HG02943 (cell line): Measurements from ENCODE around the gene PKD1L1.
A peak's percentile ranks its signal among the peaks of the same experiment; 100 is the strongest.
"Not testable (repeated sequence)": the region's sequence is repeated elsewhere in the genome, so short reads cannot be mapped to it uniquely, and the experiment has no call there.

Source experiments
- ATAC-seq: cut with Tn5 transposase; IDR thresholded peaks from one replicate; pipeline ENCODE4 v1.9.1; 2021; ENCODE audit warnings: mild to moderate bottlenecking, low read depth, moderate library complexity; ENCODE audit not compliant: unreplicated experiment

The PKD1L1 gene

DNA sequence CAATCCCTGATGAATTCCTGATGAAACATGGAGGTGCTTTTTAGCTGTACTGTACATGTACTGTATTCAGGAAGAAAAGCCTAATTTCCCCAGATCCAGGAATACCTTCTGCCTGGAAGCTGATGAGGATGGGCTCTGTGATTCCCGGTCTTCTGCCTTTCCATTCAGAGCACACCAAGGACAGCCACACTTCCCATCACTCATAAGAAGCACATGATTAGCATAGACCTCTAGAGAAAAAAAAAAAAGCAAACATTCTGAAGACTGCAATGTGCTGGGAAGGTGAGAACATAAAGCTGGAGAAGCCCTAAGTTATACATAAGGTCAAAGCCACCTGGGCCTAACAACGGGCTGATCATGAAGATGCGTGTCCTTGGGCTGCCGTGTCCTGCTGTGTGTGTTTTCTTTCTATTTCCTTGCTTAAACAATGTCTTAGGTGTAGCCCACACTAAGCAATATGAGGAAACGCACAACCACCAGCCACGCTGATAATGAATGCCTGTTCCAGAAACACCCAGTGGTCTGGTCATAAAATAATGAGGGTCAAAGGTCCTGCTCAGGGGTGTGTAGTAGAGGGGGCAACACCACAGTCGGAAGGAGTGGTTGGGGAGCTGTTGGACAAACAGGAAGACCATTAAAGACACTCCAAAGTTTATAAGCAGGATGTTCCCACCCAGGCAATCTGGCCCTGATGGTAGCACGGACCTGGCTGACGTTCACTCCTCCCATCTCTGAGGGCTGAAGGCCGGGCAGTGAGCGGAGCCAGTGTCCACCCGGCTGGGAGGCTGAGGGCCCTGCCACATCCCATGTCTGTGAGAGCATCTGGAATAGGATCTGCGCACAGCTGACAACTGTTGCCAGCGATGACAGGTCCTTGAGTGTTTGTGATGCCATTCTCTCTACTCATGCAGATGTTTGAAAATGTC, 7.9 kb downstream of the PKD1L1 start:
- no peak for ATAC-seq

DNA sequence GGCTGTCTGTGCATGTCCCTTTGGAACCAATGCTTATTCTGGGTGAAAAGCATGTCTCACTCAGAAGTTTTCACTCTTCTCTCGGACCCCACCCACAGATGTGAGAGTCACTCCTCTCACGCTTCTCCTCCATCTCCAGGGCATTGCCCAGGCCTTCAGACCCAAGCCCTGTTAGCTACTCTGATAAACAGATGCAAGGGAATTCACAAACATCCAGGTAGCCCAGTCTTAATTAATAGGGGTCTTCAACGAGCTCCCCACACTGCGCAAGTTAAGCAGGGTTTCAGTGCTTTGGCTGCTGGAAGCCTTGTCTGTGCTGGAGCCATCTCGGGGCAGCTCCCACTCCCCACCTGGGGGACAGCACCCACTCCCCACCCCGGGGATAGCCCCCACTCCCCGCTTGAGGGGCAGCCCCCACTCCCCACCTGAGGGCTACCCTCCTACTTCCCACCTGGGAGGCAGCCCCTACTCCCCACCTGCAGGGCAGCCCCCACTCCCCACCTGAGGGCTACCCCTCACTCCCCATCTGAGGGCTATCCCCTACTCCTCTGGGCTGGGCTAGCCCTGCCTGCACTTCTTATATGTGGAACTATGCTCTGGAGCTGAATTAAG, 8.7 kb downstream of the PKD1L1 start:
- ATAC-seq, result no peak

DNA sequence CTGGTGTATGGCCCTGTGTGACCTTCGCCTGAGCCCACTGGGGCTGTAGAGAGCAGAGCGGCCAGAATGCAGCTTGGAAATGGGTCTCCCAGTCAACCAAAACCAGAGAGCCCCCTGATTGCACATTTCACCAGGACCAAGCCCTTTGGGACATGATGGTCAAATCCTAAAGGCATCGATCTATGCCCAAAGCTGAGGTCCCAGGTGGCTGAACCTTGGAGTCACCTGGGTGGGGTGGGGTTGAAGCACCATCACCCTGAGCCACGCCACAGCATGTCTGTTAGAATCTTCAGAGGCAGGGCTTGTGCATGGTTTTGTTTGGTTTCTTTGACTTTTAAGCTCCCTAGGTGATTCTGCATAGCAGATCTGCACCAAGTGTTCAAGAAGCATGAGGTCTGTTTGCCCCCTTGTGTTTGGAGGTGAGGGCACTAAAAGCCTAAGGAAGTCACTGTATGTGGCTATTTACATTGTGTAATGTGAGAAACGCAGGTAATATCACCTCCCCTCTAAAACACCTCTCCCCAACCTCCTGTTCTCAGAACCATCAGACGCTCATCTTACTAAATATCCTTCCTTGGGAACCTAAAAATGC, 9.6 kb downstream of the PKD1L1 start:
- ATAC-seq, result no peak

DNA sequence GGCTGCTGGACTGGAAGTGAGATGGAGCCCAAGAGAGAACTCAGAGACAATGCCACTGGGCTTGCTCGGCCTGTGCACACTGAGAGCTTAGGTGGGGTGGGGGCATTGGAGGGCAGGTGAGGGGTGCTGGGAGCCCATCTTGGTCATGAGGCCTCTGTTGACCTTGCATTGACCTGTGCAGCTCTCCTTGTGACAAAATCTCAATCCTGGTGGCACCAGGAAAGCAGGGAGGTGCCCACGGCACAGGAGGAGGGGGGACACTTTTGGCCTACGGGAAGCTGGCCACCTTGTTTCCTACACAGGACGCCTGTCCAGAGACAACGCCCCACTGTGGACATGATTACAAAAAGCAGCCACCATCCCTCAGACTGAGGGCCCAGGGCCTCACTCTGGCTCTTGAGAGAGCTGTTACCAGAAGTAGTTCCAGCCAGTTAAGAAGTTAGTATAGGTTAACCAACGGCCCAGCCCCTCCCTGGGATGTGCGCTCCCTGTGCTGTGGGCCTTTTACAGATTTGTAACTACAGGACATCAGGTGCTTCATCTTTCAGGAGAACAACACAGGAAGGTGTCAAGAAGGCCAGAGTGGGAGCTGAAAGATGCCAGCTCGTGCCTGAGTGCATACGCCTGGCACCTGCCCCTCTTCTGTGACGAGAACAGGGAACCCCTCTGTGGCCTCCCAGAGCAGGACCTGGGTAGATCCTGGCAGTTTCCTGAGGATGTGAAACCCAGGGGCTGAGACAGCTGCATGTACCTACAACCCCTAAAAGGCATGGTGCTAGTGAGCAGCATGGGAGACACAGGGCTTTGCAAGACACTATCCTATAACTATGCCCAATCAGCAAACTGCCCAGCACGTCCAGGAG, 10.3 kb downstream of the PKD1L1 start:
- peak; percentile 53 for ATAC-seq

DNA sequence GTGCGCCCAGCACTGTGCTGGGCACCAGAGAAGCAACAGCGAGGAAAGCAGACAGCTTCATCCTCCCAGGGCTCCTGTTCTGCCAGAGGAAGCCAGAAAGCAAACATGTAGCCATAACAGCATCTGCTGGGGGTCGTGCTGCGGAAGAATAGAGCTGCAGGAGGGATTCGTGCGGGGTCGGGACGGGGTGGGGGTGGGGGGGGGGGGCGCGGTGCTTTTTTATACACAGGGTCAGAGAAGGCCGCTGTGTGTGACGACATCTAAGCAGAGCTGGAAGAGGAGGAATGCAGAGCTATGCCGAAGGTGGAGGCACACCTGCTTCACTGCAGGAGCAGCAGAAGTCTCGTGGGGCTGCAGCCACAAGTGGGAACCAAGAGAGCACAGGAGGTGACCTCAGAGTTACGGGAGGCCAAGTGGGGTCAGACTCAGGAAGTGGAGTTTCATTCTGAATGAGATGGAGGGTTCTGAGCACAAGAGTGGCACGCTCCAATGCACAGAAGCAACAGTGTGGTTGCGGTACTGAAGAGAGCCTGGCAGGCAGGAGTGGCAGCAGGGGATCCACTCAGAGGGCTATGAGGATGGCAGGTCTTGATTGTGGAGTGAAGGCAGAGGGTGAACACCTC, 11.1 kb downstream of the PKD1L1 start:
- ATAC-seq, result peak; percentile 90

DNA sequence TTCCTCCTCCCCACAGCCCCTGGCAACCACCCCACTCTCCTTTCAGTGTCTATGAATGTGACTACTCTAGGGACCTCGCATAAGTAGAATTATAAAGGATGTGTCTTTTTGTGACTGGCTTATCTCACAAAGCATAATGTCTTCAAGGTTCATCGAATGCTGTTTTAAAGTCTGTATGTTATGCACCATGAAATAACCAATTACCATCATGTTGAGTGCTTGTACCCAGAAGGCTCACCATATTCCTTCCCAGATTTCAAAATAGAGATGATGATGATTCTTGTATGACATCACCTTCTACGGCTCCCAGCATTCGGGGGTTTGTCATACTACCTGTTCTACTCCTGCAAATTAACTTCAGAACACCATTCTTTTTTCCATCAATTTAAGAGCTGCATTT, 11.9 kb downstream of the PKD1L1 start:
- ATAC-seq, result no peak

DNA sequence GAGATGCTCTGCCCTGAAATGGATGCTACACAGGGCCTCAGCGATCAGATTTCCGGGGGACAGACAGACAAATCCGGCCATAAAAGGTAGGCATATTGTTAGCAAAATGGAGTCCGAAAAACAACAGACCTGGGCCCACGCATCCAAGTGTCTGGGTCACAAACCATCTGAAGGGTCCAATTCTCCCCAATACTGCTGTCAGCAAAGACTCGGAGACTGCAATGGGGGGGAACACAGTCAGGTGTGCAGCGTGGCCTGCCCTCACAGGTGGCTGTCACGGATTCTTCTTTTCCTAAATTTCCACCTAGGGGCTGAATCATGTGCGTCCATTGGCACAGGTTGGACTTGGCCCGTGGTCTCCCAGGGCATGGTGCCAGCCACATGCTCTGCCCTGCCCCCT, 12.9 kb downstream of the PKD1L1 start:
- no peak for ATAC-seq

DNA sequence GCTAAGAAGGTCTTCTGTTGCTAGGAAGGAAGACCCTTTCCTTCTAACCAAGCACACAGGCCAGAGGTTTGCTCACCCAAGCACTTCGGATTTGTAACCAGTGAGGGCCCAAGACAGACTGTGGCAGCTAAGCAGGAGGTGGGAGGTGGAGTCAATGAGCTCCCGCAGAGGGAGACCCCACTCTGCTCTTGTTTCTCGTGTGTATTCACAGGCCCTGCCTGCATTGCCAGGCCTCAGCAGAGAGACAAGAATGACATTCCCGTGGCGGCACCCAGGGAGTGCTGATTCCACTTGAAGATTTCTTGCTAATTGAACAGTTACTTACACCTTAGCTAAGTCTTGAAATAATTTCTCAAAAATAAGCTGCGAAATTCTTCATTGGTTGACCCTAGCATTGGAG, 13.4 kb downstream of the PKD1L1 start:
- ATAC-seq, result no peak

DNA sequence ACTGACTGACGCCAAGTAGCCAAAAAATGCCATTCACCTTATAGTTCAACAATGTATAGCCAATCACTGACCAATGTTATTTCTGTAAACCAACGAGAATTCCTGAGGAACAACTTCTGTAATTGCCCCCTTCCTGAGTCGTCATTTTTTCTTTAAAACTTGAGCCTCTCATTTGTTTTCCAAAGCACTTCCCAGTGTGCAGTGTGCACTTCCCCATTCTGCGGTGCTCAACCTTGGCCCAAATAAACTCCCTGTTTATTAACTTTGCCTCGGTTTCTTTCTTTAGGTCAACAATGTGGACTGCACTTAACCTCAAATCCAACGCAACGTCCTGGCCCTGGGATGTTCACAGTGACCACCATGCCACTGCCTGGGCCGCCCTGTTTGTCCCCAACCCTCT, 15.1 kb downstream of the PKD1L1 start:
- no peak for ATAC-seq

DNA sequence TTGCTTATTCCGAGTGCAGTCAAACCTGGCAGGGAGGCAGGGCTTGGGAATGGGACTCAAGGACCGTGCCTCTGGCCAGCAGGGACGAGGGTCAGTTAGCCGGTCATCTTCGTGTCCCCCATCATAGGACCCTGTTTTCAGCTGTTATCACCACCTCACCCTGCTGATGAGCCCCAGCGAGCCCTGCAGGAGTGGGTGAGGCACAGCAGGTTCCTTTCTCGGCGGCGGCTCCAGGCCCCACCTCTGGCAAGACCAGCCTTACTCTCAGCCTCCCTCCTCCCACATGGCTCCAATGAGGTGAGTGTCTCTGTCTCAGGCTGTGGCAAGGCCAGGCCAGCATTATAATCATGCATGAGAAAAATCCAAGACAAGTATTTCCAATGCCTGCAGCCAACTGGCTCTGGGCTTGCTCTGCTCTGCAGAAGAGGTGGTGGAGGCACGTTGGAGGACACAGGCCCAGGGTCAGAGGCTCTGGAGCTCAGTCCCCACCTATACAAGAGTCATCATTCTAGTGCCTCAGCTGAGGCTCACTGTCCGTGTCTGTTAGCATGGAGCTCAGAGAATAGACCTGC, 15.7 kb downstream of the PKD1L1 start:
- no peak for ATAC-seq

DNA sequence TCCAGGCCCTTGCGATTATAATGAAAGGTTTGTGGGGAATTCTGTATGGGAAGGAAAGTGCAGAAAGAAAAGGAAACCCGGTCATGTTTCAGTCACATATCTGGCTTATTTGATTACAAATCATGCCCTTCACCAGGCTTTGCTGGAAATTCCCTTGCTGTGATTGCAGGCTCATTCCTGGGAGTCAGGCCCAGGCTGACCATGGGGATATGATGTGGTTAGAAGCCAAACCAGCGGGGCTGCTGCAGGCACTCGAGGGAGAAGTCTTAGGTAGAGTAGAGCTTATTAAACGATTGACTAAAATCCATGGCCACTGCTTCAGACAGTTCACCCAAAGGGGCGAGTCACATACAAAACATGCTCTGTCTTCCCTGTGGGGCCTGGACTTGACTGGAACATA, 16.2 kb downstream of the PKD1L1 start:
- no peak for ATAC-seq

DNA sequence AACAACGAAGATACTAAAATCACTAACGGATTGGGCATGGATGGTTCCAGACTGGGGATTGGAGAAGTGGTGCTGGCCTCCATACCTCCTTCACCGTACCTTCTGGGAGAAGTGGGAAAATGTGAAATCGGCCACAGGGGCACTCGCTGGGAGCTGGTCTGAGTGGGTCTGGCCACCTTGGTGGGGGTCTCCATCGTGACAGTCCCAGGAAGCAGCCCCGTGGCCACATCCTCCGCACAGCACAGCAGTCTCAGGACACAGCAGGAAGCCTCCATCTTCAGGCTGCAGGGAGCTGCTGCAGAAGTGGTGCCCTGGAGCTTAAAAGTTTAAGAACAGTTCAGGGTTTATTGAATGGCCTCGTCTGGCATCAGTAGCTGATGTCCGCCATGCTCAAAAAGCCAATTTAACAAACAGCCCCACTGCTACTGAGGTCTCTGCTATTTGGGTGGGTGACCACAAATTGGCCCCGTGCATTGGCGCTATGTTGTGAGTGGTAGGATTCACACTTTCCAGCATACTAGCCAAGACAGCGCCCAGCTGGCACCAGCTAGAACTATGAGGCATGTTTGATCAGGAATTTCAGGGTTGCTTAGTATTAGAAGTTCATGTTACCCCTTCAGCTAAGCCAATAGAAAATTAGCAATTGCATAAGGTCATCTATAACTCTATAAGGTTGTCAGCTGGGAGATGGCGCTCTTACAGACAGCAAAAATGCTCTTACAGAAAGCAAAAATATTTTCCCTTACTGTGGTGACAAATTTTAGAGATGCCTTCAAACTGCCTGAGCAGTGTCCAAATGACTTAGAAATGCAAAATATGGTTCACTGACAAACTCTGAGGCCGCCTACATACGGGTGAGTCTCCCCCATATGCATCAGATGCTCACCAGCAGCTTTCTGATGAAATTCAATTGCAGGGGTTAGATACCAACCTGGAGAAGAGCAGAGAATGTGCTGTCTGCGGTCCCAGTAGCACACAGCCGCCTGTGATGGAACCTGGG, 17.0 kb downstream of the PKD1L1 start:
- no peak for ATAC-seq

DNA sequence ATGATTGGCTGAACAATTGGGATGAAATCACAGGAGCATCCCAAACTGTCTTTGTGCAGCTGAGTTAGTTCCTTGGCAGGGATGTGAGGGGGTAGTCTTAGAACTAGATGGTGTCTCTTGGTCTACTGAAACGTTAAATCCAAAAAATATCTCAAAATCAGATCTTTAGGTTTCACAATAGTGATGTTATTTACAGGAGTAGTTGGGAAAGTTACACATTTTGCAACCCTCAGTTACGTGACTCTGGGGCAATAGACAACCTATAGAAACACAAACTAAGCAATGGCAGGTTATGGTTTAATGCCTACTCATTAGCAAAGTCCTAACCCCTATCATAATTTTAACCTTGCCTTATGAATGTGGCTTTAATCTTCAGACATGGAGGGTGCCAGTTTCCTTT, 24.0 kb downstream of the PKD1L1 start:
- no peak for ATAC-seq

DNA sequence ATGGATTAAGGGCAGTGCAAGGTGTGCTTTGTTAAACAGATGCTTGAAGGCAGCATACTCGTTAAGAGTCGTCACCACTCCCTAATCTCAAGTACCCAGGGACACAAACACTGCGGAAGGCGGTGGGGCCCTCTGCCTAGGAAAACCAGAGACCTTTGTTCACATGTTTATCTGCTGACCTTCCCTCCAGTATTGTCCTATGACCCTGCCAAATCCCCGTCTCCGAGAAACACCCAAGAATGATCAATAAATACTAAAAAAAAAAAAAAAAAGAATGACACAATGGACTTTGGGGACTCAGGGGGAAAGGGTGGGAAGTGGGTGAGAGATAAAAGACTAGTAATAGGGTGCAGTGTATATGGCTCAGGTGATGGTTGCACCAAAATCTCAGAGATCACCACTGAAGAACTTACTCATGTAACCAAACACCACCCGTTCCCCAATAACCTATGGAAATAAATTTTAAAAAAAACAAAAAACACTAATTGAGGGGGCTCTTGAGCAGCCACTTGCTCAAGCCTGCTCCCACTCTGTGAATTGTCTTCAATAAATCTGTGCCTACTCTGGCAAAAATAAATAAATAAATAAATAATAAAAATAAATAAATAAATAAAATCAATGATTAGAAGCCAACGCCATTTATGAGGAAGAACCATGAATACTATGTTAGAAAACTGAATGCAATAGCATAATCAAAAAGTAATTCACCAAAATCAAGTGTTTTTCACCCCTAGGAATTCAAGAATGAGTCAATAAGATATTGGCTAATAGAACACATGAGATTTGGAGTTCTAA, 25.0 kb downstream of the PKD1L1 start:
- not testable (repeated sequence) for ATAC-seq

DNA sequence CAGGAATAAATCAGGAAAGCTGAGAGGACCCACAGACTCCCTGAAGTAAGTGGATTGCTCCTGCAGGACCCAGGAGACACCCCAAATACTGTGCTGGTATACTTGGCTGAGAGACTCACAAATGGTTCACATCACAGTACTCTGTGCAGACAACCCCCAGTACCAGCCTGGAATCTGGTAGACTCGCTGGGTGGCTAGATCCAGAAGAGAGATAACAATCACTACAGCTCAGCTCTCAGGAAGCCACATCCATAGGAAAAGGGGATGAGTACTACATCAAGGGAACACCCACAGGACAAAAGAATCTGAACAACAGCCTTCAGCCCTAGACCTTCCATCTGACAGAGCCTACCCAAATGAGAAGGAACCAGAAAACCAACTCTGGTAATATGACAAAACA, 31.8 kb downstream of the PKD1L1 start:
- not testable (repeated sequence) for ATAC-seq

DNA sequence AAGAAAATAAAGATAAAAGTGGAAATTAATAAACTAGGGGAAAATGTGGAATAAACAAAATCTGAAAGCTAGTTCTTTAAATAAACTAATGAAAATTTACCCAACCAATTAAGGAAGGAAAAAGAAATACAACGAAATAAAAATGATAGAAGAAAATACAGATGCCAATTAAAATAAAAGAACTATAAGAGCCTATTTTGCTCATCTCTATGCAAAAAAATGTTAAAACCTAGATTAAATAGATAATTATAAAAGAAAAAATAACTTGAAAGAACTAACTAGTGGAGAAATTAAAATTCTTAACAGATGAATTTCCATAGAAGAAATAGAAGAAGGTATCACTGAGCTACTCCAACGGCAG, 32.7 kb downstream of the PKD1L1 start:
- ATAC-seq, result no peak

DNA sequence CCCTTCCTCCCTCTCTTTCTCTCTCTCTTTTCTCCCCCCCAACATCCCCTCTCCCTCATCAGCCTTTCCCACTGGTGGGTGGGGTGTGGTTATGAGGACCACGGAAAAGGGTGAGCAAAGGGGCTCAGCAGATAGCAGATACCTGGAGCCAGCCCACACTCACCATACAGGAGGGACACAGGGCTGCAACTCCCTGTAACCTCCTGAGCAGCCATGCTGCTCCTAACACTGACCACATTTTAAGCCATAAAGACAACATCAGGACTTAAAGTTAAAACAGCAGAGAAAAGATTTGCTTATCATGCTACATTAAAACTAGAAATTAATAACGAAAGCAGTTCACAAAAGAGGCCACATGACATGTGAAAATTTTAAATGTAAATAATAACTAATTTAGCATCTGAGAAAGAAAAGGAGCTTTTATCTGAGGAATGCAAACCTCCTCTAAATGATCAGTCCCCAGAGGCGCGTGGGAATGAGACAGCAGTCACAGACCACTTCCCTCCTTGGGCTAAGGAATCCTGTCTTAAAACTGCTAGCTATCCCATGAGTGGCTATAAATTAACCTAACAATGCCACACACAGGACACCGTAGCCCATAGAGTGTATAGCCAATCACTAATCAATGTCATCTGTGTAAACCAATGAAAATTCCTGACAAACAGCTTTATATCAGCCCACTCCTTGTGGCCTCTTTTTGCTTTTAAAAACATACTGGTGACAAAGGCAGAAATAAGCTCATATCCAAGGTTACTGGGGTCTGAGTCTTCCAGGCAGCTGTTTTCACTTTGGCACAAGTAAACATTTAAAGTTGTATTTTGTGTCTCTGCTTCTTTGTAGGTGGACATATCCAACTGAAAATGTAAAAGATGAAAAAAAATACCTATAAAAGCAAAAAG, 33.3 kb downstream of the PKD1L1 start:
- no peak for ATAC-seq
